DMS153 (cell line): ENCODE measurements around the gene SHF.
A peak's percentile ranks its signal among the peaks of the same experiment; 100 is the strongest.
"Not testable (repeated sequence)": the region's sequence is repeated elsewhere in the genome, so short reads cannot be mapped to it uniquely, and the experiment has no call there.

Experiments
- DNase-seq: peaks from one replicate; lab custom pipeline; 2025; lab: John Stamatoyannopoulos, UW

Gene SHF

GRCh38 chr15:45187894-45188830, at the start of gene SHF:
Gene SHF, minus strand, starts transcription at chr15:45187966. Its CDS starts 15 bp downstream, at chr15:45187951.
- no peak for DNase-seq

GRCh38 chr15:45236806-45237205, 49.0 kb upstream of the SHF start:
- DNase-seq, result not testable (repeated sequence)

- no peak for DNase-seq
These were observed 46.9 kb upstream of the SHF start for GRCh38 chr15:45234562-45235235.

GRCh38 chr15:45231864-45232562, 44.2 kb upstream of the SHF start:
- DNase-seq, result no peak

GRCh38 chr15:45231132-45231531, 43.4 kb upstream of the SHF start:
- no peak for DNase-seq

- DNase-seq, result no peak
These were observed 42.6 kb upstream of the SHF start for GRCh38 chr15:45230245-45230965.

- no peak for DNase-seq
These were observed 41.2 kb upstream of the SHF start for GRCh38 chr15:45228931-45229330.

GRCh38 chr15:45225506-45226273, 37.9 kb upstream of the SHF start:
- no peak for DNase-seq

- no peak for DNase-seq
These were observed 37.0 kb upstream of the SHF start for GRCh38 chr15:45224621-45225217.

- DNase-seq, result no peak
These were observed 34.2 kb upstream of the SHF start for GRCh38 chr15:45221967-45222366.

GRCh38 chr15:45221053-45221599, 33.4 kb upstream of the SHF start:
- DNase-seq, result no peak

GRCh38 chr15:45212493-45212892, 24.7 kb upstream of the SHF start:
- DNase-seq, result no peak

GRCh38 chr15:45205192-45205591, 17.4 kb upstream of the SHF start:
- peak; percentile 12 for DNase-seq

GRCh38 chr15:45203182-45203581, 15.4 kb upstream of the SHF start:
- DNase-seq, result no peak

- DNase-seq, result no peak
These were observed 14.1 kb upstream of the SHF start for GRCh38 chr15:45201869-45202268.

- DNase-seq, result no peak
These were observed 13.7 kb upstream of the SHF start for GRCh38 chr15:45201557-45201859.

- DNase-seq, result peak; percentile 39
These were observed 13.2 kb upstream of the SHF start for GRCh38 chr15:45200799-45201556.

GRCh38 chr15:45200001-45200798, 12.4 kb upstream of the SHF start:
- peak; percentile 82 for DNase-seq
